ENCODE data around the gene RELL1.

DNA sequence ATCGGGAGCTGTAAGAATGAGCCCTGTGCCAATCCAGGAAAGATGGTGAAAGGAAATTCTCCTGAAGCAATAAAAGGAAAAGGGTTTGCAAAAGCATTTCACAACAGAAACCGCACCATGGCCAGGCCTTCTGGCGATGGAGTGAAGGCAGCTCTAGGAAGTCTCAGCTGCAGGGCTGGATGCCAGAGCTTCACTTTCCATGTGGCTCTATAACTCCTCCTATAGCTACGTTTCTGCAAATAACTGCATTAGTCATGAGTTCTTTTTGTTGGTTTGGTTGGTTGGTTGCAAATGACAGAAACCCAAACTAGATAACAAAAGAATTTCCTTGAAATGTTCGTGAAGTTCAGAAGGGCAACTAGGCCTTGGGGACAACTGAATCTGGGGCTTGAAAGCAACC is 84.6 kb downstream of the RELL1 start:
- TF ChIP-seq CTCF (IDR thresholded peaks at IDR 0.05; ENCODE audit: low read depth, low read length, poor library complexity, severe bottlenecking) (no peak), EZH2phosphoT487 (IDR thresholded peaks at IDR 0.05; ENCODE audit: borderline replicate concordance, low read length) (no peak)
